ENCODE measurements around the gene CIB2.

- no peak for TF ChIP-seq CTCF (IDR thresholded peaks at IDR 0.05)
- TF ChIP-seq POLR2A (IDR thresholded peaks at IDR 0.05): no peak
Observed at GRCh38 chr15:78112551-78112950, 18.7 kb downstream of the CIB2 start.

All from upper lobe of left lung (tissue), 4 donors.